NCI-H146 (cell line): ENCODE data around the gene MAMLD1.

Source experiments
- DNase-seq: peaks from one replicate; lab custom pipeline; 2025; lab: John Stamatoyannopoulos, UW

Gene MAMLD1

GRCh38 chrX:150357790-150358189, 5.3 kb upstream of the MAMLD1 start:
- no peak for DNase-seq

DNA sequence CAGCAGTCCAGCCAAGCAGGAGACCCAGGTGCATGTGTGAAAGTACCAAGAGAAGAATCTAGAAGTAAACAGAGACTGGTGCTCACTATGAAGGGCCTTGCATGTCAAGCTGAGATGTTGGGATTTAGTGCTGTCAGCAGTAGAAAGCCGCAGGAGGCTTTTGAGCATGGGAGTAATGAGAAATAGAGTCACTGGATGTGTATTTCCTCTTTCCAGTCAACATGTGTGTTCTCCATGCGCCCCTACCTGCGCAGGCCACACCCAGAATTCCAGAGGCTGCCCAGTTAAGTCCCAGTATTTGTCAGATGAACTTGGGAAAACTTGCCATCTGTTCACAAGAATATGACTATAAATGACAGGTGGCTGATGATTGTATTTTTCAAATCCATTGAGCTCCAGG, 4.5 kb upstream of the MAMLD1 start:
- DNase-seq, result no peak

DNA sequence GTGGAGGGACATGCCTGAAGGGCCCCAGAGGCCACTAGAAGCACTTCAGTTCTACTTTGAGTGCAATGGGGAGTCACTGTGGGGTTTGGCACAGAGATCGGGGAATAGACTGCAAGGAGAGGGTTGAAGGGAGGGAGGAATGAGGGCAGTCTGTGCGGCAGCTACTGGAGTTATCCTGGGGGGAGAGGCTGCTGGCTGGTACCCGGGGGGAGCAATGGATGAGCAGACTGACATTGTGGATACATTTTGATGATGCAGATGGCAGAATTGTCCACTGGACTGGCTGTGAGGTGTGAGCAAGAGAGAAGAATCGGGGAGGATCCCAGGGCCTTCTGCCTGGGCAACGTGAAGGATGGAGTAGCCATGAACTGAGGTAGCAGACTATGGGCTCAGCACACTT, 2.8 kb upstream of the MAMLD1 start:
- no peak for DNase-seq

DNA sequence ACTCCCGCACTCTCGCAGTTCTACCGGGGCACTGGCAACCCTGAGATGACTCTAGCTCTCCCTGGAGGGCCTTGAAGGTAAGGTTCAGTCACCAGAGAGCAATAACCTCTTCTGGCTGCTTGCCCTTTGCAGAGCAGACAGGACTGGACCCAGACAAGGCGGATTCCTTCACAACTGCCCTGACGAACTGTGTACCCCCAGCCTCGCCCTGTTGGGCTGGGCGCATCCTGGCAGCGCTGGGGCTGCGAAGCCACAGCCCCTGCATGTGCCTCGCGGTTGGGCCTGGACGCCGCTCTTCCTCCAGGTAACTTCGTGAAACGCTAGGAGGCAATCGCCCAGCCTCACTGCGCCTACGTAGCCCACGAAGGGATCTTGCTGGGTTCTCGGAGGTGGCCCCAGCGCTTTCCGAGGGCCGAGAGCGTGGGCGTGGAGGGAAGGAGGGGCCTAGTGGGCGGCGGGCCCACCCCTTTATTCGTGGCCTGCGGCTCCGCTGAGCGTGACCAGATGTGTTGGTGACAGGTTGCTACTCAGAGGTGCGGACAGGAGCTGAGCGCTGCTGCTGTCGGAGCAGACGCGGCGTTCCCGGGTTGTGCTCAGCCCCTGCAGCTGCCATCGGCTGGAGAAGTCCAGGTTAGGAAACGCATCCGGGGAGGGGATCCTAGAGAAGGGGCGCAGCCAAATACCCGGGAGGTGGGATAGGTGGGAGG, 1.9 kb upstream of the MAMLD1 start:
- no peak for DNase-seq

- DNase-seq, result no peak
Observed at GRCh38 chrX:150361777-150362351, 1.3 kb upstream of the MAMLD1 start.

- DNase-seq, result no peak
Observed at GRCh38 chrX:150363561-150364346, 637 bp downstream of the MAMLD1 start.

DNA sequence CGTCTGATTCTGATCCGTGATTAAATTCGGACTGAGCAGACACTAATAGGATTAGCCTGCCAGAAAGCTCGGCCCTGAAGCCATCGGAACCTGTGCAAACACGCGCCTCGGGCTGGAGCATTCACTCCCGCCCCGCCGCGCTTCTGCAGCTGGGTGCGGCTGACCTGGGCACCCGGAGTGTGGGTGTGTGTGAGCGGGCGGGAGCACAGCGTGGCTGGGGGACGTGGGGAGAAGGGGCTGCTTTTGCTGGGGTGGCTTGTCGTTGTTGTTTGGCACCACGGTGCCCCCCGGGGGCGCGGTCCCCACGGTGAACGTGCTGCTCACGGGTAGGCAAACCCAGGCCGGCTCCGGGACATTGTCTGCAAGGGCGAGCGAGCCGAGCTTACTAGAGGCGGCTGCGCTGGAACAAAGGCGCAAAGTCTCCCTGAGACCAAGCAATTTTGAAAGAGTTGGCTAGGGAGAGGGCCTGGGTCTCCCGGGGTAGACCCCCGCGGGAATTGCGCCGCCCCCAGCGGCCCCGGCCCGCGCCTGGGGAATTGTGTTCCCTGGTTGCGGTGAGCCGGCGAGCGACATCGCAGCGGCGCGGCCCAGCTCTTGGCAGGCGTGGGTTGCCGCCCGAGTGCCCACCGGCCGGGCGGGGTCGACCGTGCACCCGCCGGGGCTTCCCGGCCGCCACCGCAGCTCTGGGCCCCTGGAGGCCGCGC, 1.4 kb downstream of the MAMLD1 start:
- no peak for DNase-seq

GRCh38 chrX:150365051-150365989, 2.2 kb downstream of the MAMLD1 start:
- no peak for DNase-seq

- no peak for DNase-seq
Observed at GRCh38 chrX:150365990-150366911, 3.1 kb downstream of the MAMLD1 start.

- DNase-seq, result no peak
Observed at GRCh38 chrX:150366951-150367545, 3.9 kb downstream of the MAMLD1 start.

GRCh38 chrX:150370589-150371312, 7.6 kb downstream of the MAMLD1 start:
- DNase-seq, result no peak

- no peak for DNase-seq
Observed at GRCh38 chrX:150371877-150372276, 8.8 kb downstream of the MAMLD1 start.

DNA sequence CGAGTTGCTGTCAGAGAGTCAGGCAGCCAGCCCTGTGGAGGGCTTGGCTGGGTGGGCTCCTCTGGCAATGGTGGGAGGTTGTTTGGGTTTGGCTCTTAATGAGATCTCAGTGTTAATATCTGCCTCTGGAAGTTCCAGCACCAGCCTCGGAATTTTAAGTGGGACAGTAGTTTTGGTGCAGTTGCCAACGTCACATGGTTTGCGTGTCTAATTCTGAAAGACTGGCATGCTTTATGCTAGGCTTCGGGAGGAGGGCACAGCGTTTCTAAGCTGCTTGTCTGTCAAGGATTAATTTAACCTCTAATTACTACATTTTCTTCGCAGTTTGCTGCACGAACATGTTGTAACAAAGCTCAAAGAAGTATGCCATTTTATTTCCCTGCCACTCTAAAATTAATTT, 9.2 kb downstream of the MAMLD1 start:
- DNase-seq, result no peak

DNA sequence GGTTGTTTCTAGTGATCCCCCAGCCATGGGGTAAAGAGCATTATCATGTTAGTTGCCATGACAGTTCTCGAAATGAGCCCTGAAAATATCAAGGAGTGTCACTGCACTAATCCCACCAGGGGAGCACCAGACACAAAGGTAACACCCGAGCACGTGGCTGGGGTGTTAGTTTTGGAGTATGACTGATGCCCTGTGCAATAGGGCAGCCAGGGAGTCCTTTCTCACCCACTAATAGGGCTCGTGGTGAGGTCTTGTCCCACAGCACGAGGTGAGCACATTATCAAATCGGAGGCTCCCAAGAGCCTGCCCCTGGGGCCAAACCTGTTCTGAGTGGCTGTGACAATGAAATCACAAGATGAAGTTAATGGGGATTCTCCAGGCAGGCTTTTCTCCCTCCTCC, 9.6 kb downstream of the MAMLD1 start:
- no peak for DNase-seq

GRCh38 chrX:150375243-150375770, 12.2 kb downstream of the MAMLD1 start:
- no peak for DNase-seq

- DNase-seq, result no peak
Observed at GRCh38 chrX:150377005-150377404, 13.9 kb downstream of the MAMLD1 start.

GRCh38 chrX:150405006-150405405, 41.9 kb downstream of the MAMLD1 start:
- DNase-seq, result no peak

DNA sequence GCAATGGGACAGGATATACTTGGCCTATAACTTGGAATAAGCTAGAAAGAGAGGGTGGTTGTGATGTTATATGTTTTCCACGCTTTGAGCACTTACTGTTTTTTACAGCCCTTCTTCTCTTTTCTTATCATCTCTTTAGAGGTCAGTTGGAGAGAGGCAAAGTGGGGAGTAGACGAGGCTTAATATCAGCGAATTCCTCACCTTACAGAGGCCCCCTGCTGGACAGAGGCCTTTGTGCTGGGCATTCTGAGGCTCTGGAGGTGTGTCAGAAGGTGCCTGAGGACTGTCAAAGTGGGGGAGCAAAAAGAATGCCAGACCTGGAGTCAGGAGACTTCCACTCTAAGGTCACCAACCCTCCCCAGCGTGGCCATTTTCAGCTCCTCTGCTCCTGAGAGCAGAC, 42.5 kb downstream of the MAMLD1 start:
- no peak for DNase-seq

DNA sequence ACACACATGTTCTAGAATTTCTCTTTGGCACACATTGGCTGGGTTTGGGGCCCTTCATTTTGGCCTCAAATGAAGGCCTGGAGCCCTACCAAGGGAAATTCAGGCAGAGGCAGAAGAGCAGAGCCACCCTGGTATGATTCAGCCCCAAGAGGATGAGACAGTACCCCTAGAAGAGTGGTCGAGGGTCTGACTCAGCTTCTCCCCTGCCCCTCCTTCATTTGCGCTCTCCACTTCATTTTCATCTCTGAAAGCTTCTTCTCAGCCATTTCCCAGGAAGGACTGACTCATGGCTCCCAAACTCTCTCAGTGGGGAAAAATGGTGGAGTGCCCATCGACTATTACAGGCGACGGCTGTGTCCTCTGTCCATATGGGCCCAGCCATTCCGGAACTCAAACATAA, 43.5 kb downstream of the MAMLD1 start:
- DNase-seq, result no peak
